ENCODE data around the gene SH3PXD2A.

The SH3PXD2A gene

DNA sequence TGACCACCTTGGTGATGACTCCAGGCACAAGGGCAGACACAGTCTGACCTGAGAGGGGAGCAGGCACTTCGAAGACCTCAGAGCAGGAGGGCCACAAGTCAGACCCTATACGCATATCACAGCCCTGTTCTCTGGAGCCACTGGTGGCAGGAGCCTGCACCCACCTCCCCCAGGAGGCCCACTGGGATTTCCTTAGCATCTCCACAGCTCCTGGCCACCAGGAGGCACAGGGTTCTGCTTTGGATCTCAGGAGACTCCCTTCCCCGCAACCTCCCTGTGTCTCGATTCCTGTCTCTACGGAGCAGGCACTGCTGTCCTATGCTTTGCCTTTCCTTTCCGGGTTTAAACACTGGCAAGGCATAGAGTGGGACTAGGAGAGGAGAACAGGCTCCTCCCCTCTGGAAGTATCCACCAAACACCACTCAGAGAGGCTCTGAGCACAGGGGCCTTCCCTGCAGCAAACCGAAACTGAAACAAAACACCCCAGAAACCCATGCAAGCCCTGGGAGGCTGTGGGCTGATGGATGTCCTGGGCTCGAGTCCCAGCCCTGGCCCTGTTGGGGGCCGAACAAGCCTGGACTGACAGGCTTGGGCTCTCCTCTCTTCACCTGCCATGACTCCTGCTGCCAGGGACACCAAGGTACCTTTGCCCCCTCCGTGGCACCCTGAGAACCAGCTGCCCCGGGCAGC is 195.6 kb downstream of the SH3PXD2A start:
- DNase-seq = no peak

DNA sequence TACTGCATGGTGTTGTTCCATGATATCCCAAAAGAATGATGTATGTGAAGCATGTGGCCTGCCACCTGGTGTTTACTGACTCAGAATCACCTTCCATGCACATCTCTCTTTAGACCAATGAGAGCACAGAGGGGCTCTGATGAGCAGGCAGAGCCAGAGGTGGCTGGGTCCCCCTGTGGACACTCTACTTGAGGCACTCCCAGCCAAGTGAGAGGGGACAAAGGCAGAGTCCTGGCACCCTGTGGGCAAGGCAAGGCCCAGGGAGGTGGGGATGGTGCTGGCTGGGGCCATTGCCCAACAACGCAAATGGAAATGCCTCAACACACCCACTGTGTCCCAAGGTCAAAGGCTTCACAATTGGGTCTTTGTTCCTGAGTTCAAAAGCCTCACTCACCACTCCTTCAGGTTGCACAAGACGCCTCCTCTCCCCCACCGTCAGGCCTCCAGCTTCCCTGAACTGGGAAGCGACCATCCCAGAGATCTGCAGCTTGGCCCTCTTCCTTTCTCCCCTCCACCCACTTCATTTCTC is 197.3 kb downstream of the SH3PXD2A start:
- DNase-seq = no peak

DNA sequence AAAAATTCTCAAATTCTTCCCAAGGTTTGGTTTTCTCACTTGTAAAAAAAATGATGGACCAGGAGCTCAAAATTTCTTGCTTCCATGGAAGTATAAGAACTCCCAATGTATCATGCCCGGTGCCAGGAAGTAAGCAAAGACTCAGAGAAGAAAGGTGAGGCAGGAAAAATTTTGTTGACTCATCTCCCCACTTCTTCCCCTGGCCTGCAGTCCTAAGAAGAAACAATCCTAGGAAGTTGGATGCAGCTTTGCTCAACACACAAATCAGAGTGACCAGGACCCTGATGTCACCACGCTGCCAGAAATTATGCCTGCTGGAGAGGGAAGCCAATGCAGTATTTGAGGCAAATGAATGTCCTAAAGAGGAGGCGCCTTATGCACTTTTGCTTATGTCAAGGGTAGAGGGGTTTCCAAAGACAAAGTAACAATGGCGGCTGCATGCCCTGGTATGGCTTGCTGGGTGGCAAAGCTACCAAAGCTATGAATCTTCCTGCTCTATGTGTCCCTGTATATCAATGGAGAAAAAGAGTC is 198.2 kb downstream of the SH3PXD2A start:
- DNase-seq = no peak

DNA sequence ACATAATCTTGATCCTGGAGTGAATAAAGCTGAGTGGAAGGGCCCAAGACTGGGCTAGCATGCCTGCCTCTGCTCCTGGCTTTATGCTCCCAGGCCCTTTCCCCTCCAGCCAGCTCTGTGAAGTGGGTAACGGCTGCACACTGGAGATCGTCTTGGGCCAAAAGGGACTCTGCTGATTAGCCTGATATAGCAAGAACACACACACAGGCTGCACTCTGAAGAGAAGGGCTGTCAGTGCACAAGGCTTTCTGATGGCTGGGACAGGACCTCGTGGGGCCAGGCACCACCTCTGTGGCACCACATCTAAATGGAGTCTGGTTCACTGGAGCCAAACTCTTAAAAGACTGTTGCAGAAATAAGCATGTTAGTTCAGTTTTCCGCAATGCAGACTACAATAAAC is 200.5 kb downstream of the SH3PXD2A start:
- DNase-seq = no peak

DNA sequence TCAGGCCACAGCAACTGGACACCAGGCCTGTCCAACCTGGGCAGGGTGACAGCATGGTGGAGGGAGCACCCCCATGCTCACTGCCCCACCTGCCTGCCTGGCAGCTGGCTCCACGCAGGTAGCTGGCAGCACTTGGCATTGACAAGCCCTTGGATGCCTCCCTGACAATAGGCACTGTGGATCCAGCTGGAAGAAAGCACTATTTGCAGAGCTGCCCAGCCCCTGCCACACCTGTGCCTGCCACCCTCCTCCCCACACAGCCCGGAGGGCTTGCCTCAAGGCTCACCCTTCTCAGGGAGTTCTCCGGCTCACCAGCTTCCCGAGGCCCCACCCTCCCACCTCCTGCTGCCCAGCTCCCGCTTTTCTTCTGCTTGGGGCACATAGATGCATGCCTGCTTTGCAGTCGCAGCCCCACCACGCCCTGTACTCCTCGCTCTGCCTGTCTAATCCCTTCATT is 201.8 kb downstream of the SH3PXD2A start:
- no peak for DNase-seq

DNA sequence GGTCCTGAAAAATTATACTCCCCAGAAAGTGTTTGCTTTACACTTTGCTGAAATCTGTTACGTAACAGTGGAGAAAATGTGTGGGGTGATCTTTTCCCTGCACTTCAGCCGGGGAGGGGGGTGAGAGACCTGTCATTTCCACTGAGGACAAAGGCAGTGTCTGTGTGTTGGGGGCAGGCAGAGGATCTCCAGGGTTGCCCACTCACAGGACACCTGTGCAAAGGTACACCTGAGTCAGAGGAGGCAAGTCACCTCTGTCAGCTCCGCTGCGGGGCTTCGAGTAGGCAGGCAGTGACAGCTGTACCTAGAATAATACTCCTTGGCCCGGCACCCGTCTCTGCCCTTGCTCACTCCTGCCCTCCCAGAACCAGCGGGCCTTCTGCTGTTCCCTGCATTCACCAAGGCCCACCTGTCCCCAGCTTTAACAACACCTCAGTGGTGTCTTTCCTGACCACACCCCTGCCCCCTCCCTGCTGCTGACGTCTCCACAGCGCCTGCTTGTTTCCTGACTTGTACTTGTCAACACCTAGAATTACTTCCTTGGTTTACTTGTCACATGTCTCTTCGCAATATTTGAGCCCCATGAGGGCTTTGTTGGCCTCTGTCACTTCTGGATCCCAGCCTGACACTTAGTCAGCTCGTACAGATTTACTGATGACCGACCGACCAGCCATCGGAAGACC is 202.6 kb downstream of the SH3PXD2A start:
- DNase-seq = no peak

DNA sequence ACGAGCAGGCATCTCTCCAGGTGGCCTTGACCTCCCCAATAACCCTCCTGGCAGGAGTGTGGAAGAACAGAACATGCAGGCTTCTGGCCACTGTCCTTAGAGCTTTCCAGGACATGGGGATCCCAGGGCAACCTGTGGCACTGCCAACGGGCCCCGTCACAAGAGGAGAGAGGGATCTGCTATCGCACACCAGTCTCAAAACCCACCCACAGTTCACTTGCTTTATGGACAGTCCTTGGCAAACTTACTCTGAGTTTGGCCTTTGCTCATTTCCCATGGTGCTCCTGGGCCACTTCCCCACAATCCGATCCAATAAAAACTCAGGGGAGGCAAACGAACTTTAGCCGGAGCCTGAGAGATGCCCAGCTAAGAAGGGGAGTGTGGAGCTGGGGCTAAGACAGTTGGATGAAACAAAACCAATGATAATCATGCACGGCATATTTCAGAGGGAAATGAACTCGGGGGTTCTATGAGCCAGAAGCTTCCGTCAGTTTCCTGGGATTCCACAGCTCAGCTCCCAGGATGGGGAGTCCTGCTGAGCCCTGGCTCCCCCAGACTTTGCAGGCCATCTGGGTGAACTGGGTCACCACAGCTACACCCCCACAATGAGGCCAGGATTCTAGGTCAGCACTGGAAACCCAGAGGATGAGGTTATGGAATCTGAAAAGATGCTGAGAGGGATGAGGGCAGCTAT is 203.4 kb downstream of the SH3PXD2A start:
- DNase-seq = no peak

DNA sequence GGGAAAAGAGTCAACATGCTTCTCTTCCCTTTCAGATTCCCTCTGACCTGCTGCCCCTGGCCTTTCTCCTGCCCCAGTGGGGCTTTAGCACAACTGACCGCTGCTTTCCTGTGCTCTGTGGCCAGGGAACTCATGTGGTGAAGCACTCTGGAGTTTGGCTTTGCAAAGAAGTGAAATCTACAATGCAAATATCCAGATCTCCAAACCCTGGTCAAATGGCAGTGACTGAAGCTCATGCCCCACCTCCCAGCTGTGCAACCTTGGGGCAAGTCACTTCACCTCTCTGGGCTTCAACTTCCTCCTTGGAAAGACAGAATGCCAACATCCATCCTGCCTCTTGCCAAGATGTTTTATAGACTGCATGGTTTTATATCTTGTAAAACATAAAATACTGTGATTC is 204.0 kb downstream of the SH3PXD2A start:
- DNase-seq = no peak

DNA sequence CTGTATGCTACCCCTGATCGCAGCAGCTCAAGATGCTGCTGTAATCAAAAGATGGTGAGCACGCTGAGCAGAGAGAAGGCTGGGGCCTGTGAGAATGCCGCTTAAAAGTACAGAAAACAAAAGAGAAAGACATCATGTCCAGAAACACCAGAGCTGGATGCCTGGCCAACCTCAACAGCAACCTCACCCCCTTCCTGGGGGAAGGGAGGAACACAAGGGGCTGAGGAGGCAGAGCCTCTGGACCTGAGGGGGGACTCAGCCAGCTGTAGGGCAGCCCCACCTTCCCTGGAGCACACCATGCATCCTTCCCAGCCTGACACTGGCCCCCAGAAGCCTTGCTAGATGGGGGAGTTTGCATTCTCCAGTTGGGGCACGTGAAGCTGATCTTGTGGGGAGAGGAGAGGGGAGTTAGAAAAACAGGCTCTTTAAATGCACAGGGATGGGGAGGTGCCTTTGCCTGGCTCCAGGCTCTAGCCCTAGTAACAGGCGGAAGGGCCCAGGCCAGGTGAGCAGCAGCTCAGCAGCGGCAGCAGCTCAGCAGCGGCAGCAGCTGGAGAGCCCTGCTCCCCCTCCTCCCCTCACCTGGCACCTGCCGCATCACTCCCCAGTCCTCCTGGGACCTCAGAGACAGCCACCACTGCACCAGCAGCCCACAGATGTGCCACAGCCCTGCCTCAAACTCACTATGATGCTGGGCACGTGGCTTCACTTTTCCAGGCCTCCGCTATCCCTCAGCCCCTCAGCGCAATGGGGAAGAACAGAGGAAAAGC is 205.5 kb downstream of the SH3PXD2A start:
- no peak for DNase-seq

DNA sequence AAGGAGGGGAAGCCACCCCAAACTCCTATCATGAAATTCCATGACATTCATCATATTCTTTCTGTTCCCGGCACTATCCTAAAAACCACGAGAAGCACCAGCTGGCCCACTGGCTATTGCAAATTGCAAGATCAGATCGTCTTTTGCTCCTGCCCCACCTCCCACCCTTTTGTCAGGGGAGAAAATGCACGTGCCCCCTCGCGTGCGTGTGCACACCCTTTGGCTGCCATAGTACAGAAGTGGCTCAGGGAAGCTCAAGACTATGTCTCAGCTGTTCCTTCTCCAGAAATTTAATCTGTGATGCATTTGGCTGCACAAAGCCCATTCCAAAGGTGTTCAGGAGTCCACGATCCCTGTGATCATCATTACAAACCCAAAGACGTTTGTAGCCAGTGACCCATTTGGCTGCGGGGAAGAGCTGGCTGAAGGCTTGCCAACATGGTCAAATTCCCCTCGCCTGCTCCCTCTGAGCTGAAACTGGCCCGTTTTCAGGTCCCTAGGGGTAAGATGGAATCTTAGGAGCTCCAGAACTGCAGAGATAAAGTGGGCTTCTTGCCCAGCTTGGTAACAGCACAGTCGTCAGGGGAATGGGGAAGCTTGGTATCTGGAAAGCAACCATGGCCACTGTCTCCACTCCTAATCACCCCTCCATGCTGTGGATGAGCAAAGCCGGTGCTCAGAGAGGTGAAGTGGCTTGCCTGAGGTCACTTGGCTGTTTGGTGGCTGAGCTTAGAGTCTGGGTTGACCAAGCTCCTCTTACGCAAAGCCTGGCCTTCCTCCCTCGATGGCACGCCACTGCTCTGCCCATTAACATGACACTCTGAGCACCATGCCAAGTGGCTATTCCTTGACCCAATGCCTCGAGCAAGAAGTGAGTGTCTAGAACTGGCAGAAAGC is 206.5 kb downstream of the SH3PXD2A start:
- DNase-seq = no peak

DNA sequence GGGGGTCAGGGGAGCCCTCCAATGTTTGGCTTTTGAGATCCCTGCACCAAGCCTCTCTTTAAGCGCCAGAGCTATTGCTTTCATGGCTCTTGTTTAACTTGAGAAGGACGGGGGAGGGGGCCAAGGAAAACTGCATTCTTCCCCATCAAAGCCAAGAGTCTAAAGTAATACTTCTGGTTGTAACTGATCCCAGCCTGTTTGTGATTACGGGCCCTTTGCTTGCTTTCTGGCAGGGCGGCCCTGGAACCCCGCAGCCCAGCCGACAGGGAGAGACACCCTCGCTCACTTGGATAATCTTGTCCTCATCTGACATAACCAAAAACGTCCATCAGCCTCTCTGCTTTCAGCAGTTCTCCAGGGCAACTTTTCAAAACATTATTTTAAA is 207.1 kb downstream of the SH3PXD2A start:
- DNase-seq = no peak

DNA sequence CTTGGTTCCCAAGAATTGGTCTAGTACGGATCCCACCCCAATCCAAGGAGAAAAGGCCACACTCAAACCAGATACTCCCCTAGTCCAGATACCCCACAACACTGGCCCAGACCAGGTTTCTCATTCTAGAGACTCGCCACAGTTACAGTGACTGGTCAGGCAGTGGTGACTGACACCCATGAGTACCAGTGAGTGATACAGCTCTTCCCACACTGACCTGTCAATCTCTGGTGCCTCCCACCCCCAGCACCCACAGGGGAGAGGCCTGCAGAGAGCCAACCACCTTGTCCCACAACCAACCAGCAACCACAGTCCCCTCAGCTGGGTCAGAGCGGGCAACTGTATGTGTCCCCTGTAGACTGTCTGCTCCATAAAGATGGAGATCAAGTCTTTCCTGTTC is 209.1 kb downstream of the SH3PXD2A start:
- DNase-seq = no peak

DNA sequence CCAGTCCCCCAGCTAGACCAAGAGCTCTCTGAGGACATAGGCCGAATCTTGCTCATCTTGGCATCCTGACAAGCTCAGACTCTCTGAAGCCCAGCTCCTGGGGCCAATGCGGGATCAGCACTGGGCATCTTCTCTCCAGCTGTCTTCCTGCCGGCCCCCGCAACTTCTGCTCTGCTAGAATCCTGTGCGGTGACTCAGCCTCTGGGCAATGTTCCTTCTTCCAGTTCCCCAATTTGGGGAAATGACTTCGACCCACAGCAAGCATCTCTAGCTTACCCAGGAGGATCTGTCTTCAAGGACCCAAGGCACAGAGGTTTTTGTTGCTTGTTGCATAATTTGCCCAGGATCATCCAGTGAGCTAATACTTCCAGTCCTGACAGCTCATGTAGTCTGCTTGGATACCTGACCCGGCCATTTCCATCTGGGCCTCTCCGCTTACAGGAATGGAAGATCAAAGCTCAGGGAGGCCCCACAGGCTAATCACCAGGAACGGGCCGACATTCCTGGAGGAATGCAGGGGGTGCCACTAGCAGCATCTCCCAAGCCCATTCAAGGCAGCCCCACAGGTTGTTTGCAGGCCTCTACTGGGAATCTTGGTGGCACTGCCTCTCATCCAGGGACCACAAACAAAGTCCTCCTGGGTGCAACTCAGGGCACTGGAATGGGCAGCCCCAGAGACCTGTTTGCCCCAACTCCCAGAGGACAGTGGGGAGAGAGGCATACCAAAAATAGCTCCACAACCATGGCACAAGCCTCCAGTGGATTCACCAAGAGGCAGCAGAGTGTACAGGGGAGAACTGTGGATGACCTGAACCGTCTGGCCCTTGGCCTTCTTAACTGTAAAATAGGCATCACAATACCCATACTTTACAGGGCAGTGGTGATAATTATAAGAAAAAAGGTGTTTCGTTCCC is 210.0 kb downstream of the SH3PXD2A start:
- DNase-seq = no peak

DNA sequence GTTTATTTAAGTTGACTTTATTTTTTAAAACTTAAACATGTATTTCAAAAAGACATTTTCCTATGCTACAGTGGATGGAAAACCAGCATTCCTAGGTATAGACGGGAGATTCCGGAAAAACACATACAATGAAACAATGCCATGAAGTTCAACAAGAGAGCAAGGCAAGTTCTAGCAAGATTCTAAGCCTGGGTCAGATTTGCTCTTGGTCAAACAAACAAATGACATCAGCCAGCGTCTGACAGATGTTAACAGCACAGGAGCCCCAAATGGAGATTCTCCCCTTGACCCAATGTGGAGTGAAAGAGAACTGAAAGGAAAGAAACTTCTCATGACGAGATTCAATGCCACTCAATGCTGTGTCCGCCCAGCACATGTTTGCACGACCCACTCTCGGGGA is 212.0 kb downstream of the SH3PXD2A start:
- no peak for DNase-seq

DNA sequence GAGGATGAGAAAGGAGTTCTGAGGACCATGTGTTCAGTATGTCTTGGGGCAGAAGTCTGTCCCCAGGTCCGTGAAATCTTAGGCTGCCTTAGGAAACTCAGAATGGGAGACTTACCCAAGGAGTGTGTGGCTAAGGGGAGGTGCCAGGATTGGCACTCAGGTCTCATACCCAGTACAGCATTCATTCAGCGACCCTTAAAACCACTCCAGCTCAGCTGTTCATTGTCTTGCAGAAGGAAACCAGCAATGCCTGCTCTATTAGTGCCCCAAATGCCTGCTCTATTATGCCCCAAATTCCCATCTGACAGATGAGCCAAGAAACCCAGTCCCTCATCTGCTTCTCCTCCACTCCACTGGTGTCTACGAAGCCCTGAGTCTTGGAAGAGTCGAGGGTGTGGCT is 214.1 kb downstream of the SH3PXD2A start:
- DNase-seq = no peak

DNA sequence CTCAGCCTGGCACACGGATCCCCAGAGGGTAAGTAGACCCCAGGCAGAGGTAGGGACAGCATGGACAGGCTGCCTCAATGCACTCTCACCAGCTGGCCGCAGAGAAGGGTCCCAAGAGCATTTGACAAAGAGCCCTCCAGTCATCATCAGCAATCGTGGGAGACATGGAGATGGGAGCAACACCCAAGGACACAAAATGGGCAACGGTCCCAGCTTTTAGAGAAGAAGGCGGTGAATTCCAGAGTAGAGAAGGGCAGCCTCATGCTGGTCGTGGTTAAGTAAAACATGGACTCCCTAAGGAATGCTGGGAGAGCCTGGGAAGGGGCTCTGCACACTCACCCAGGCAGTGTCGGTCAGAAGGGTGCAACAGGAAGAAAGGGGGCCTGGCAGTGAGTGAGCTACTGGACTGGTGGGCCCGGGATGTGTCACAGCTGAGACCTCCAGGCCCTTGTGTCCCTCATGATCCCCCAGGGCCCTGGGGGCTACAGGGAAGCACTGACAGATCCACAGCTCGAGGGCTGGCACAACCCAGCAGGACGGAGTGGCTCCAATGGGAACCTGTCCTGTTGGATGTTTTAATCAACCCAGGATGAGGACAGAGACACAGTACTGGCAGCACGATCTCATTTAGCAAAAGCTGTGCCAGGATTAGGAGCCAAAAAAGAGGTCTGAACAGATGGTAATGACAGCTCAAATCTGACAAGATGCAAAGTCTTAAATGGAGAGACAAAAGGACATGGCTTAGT is 214.8 kb downstream of the SH3PXD2A start:
- no peak for DNase-seq

DNA sequence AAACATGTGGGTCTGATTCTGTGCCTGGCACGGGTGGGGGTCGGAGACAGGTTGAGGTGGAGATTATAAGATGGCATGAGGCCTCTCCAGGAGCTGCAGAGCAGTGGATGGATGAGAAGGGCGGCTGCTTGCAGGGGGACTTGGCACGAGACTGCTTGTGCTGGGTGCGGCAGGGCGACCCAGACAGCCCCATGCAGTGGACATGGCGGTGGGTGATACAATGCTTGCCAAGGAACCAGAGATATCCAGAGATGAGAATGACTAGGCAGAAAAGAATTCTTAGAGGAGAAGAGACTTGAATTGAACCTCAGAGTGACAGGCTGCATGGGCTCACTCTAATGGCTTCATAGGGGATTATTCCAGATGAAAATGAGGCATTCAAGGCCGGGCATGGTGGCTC is 216.4 kb downstream of the SH3PXD2A start:
- DNase-seq = no peak

DNA sequence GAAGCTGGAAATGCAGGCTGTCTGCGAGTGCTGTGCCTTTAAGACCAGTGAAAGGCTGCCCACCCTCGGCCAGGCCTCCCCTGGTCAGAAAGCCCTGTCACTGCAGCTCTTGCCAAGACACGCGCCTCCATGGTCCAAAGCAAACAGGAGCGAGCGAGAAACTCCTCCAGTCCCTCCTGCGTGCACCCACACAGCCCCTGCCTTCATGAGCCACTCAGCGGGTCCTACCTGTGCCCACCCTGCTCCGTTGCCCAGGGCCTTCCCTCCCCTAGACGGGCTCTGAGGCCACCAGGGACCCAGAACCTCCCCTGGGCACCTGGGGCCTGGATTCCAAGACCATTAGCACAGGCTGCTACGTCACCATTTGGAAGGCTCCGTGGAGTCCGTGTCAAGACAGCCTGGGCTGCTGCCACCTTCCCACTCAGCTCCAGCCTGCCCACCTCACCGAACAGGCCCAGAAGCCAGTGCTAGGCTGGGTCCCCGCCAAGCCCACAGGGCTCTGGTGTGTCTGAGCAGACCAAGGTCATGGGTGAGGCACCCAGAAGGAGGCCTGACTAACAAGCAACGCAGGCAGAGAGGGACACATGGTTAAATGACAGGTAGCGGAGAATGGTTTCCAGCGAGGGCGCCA is 217.3 kb downstream of the SH3PXD2A start:
- DNase-seq = no peak

DNA sequence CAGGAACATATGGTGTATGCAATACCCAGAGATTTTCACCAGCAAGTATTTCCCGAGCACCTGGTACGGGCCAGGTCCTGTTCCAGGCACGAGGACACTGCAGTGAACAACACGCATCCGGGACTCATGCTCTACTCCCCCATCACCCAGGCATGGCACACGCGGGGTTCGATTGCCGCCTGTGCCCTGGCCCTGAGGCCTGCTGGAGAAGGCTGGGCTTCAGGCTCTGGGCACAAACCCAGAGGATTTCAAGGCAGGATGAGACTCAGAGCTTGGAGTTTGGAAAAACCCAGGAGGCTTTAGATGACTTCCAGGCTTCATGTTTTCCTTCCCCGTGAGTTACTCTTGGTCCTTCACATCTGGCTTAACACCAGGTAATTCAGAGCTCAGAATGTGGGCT is 218.4 kb downstream of the SH3PXD2A start:
- DNase-seq = no peak
